GM18519 (cell line): Measurements from ENCODE around the gene MAML3.

ENCODE experiments used
- ATAC-seq: cut with Tn5 transposase; IDR thresholded peaks from one replicate; pipeline ENCODE4 v1.9.1; 2021; ENCODE audit warnings: mild to moderate bottlenecking, moderate library complexity; ENCODE audit not compliant: unreplicated experiment, low FRiP score

The MAML3 gene

GRCh38 chr4:139940600-139940999, 213.4 kb downstream of the MAML3 start:
- ATAC-seq, result no peak

GRCh38 chr4:139938414-139938813, 215.6 kb downstream of the MAML3 start:
- ATAC-seq, result no peak

GRCh38 chr4:139935911-139936310, 218.1 kb downstream of the MAML3 start:
- ATAC-seq, result no peak

GRCh38 chr4:139934708-139935195, 219.2 kb downstream of the MAML3 start:
- no peak for ATAC-seq

GRCh38 chr4:139934057-139934707, 219.8 kb downstream of the MAML3 start:
- no peak for ATAC-seq

GRCh38 chr4:139933541-139933940, 220.4 kb downstream of the MAML3 start:
- ATAC-seq, result no peak

GRCh38 chr4:139933104-139933503, 220.9 kb downstream of the MAML3 start:
- no peak for ATAC-seq

- ATAC-seq, result no peak
These were observed 229.2 kb downstream of the MAML3 start for GRCh38 chr4:139924782-139925181.

- ATAC-seq, result no peak
These were observed 231.5 kb downstream of the MAML3 start for GRCh38 chr4:139922406-139923024.

GRCh38 chr4:139921429-139922184, 232.4 kb downstream of the MAML3 start:
- no peak for ATAC-seq

GRCh38 chr4:139920486-139921002, 233.4 kb downstream of the MAML3 start:
- ATAC-seq, result no peak

GRCh38 chr4:139919521-139919920, 234.5 kb downstream of the MAML3 start:
- no peak for ATAC-seq

GRCh38 chr4:139919004-139919403, 235.0 kb downstream of the MAML3 start:
- no peak for ATAC-seq

GRCh38 chr4:139918591-139918990, 235.4 kb downstream of the MAML3 start:
- no peak for ATAC-seq

- no peak for ATAC-seq
These were observed 236.1 kb downstream of the MAML3 start for GRCh38 chr4:139917896-139918295.

- ATAC-seq, result no peak
These were observed 237.9 kb downstream of the MAML3 start for GRCh38 chr4:139916041-139916440.

GRCh38 chr4:139915037-139915436, 238.9 kb downstream of the MAML3 start:
- ATAC-seq, result no peak

- ATAC-seq, result no peak
These were observed 239.9 kb downstream of the MAML3 start for GRCh38 chr4:139913995-139914598.

- ATAC-seq, result no peak
These were observed 240.5 kb downstream of the MAML3 start for GRCh38 chr4:139913398-139913990.

- no peak for ATAC-seq
These were observed 241.5 kb downstream of the MAML3 start for GRCh38 chr4:139912445-139912844.
